GM12892 (cell line): ENCODE data around the gene AAGAB.

Source experiments
- POLR2A ChIP-seq: IDR thresholded peaks from 2 replicates; pipeline ENCODE4 v1.6.1; 2011; ENCODE audit warnings: low read depth, low read length, control low read depth
- POLR2AphosphoS5 ChIP-seq: IDR thresholded peaks from 2 replicates; pipeline ENCODE4 v1.6.1; 2011; ENCODE audit warnings: low read depth, low read length, control low read depth

DNA sequence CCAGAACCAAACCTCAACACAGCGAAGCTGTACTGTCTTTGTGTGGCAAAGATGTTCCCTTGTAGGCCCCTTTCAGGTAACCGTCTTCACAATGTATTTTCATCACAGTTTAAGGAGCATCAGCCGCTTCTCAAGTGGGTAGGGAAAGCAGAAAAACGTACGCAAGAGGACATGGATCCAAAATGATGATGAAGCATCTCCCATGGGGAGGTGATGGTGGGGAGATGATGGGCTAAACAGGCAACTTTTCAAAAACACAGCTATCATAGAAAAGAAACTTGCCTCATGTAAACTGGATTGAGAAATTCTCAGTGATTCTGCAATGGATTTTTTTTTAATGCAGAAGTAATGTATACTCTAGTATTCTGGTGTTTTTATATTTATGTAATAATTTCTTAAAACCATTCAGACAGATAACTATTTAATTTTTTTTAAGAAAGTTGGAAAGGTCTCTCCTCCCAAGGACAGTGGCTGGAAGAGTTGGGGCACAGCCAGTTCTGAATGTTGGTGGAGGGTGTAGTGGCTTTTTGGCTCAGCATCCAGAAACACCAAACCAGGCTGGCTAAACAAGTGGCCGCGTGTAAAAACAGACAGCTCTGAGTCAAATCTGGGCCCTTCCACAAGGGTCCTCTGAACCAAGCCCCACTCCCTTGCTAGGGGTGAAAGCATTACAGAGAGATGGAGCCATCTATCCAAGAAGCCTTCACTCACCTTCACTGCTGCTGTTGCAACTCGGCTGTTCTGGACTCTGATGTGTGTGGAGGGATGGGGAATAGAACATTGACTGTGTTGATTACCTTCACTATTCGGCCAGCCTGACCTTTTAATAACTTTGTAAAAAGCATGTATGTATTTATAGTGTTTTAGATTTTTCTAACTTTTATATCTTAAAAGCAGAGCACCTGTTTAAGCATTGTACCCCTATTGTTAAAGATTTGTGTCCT lies 60.0 kb downstream of the AAGAB start:
- TF ChIP-seq POLR2A (no peak), POLR2AphosphoS5 (no peak)
